ENCODE data around the gene RAB30.

GRCh38 chr11:83009999-83010398, 61.7 kb downstream of the RAB30 start:
- TF ChIP-seq POLR2AphosphoS5 (IDR thresholded peaks at IDR 0.05) (no peak), CTCF (IDR thresholded peaks at IDR 0.05) (no peak), POLR2A (IDR thresholded peaks at IDR 0.05) (no peak)
